ENCODE data around the gene CHPF. TPM values are rescaled to one million over a fixed set of nuclear protein-coding genes. Genes with fewer than 3 reads are reported as not detected.

The CHPF gene
- total RNA-seq, 1 donor from 2014 or later = 27.1 TPM

- ATAC-seq = no peak
These were observed 47.3 kb downstream of the CHPF start for GRCh38 chr2:219496247-219496824.

DNA sequence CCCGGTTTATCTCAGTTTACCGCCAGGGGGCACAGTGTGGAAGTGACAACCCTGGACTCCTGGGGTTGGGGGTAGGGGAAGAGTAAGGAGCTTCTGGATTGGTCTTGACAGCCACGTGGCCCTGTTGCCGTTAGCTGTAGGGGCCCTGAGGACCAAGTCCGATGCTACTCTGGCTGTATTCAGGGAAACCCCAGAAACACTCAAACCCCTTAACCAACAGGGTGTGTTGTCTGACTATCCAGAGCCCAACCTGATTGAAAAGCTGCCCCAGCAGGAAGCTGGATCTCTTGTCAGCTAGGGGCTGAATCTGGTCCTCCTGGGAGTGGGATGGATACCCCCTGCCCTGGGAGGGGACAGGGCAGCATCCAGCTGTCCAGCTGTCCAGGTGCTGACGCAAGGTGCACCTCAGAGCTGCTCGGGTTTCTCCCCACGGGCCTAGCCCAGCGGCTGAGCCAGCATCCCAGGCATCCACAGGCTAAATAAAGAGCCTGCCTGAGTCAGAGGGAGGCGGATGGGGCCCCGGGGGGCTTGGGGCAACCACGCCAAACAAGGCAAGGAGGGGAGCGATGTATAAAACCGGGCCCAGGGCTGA lies 48.0 kb downstream of the CHPF start:
- no peak for ATAC-seq

GRCh38 chr2:219494952-219495530 lies 48.6 kb downstream of the CHPF start:
- ATAC-seq = no peak

DNA sequence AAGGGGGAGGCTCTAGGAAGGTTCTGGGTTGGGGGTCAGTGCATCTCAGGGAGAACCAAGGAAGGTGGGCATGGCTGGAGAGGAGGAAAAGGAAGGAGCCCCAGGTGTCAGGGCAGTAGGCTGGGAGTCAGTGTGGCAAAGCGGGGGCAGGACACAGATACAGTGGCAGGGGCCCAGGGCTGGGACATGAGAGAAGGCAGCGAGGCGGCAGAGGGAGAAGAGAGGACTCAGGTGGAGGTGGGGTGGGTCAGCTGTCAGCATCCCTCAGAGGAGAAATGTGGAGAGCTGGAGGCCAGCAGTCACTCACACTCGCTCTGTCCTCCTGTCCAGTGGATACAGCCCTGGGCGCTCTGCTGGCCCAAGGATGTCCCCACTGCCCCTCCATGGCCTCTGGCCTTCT lies 50.5 kb downstream of the CHPF start:
- no peak for ATAC-seq

- ATAC-seq = no peak
These were observed 51.0 kb downstream of the CHPF start for GRCh38 chr2:219492575-219492974.

GRCh38 chr2:219491278-219491963 lies 52.2 kb downstream of the CHPF start:
- ATAC-seq = no peak

DNA sequence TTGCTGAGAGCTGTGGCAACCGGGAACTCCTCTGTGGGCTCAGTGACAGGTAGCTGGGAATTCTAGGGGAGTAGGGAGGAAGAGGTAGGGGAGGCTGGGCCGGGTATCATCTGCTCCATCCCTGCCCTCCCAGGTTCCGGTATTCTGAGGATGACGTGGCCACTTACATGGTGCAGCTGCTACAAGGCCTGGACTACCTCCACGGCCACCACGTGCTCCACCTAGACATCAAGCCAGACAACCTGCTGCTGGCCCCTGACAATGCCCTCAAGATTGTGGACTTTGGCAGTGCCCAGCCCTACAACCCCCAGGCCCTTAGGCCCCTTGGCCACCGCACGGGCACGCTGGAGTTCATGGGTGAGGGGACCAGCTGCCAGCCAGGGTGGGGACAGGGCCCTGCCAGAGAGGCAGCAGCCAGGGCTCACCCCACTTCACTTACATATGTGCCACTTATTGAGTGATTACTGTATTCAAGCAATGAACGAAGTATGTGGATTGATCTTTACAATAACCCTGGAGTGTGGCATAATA lies 52.9 kb downstream of the CHPF start:
- no peak for ATAC-seq

DNA sequence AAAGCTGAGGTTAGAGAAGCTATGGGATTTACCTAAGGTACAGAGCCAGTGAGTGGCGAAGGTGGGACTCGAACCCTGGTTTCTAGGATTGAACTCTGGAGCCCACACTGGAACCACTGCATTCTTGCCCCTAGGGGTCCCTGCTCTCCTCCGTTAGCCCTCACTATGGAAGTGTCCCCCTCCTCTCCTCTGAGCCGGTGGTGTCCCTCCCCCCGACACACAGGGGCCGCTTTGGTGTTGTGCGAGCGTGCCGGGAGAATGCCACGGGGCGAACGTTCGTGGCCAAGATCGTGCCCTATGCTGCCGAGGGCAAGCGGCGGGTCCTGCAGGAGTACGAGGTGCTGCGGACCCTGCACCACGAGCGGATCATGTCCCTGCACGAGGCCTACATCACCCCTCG lies 53.4 kb downstream of the CHPF start:
- no peak for ATAC-seq

GRCh38 chr2:219489315-219489714 lies 54.3 kb downstream of the CHPF start:
- no peak for ATAC-seq

Other genes with a start within 250 kb of the CHPF start
- gene PTPRN, start 234.4 kb downstream of the CHPF start, total RNA-seq = not detected
- not detected for gene RESP18, start 211.1 kb downstream of the CHPF start, total RNA-seq
- gene DNPEP, start 155.9 kb downstream of the CHPF start, total RNA-seq = 32.3 TPM
- 29.3 TPM for gene DES, start 125.4 kb downstream of the CHPF start, total RNA-seq
- 3.8 TPM for gene SPEG, start 109.0 kb downstream of the CHPF start, total RNA-seq
- gene GMPPA, start 44.9 kb downstream of the CHPF start, total RNA-seq = 19.9 TPM
- not detected for gene ASIC4, start 29.3 kb downstream of the CHPF start, total RNA-seq
- 1.2 TPM for gene TMEM198, start 219 bp upstream of the CHPF start, total RNA-seq
- 13.0 TPM for gene OBSL1, start 27.7 kb upstream of the CHPF start, total RNA-seq
- 0.28 TPM for gene INHA, start 28.5 kb upstream of the CHPF start, total RNA-seq
- gene STK11IP, start 54.0 kb upstream of the CHPF start, total RNA-seq = 17.3 TPM
- 3.0 TPM for gene SLC4A3, start 83.8 kb upstream of the CHPF start, total RNA-seq